CMK (cell line): ENCODE measurements around the gene ACTMAP.
"Not testable (repeated sequence)": the region's sequence is repeated elsewhere in the genome, so short reads cannot be mapped to it uniquely, and the experiment has no call there.

Experiments used
- DNase-seq: peaks from one replicate; pipeline ENCODE4 v3.0.0-alpha.2; 2010; ENCODE audit warnings: low read depth

The ACTMAP gene

GRCh38 chr19:40750058-40750873 is at the start of gene ACTMAP:
Gene ACTMAP (minus strand): TSS chr19:40750477. CDS start chr19:40749803, 674 bp downstream.
- DNase-seq: peak; percentile 99

GRCh38 chr19:40799558-40800338 is 49.5 kb upstream of the ACTMAP start:
- no peak for DNase-seq

- DNase-seq: peak; percentile 99
Measured at GRCh38 chr19:40798683-40799557, 48.6 kb upstream of the ACTMAP start, which contains the start of gene EGLN2. Gene EGLN2 (plus strand): TSS chr19:40799191. CDS start chr19:40800573, 1,382 bp downstream.

GRCh38 chr19:40797963-40798682 is 47.8 kb upstream of the ACTMAP start:
- DNase-seq: peak; percentile 80

GRCh38 chr19:40797166-40797962 is 47.1 kb upstream of the ACTMAP start:
- no peak for DNase-seq

GRCh38 chr19:40791996-40792395 is 41.7 kb upstream of the ACTMAP start:
- no peak for DNase-seq

GRCh38 chr19:40791349-40791748 is 41.1 kb upstream of the ACTMAP start:
- no peak for DNase-seq

- DNase-seq: no peak
Measured at GRCh38 chr19:40786060-40787037, 36.1 kb upstream of the ACTMAP start.

- no peak for DNase-seq
Measured at GRCh38 chr19:40785526-40785925, 35.2 kb upstream of the ACTMAP start.

- not testable (repeated sequence) for DNase-seq
Measured at GRCh38 chr19:40784146-40784545, 33.9 kb upstream of the ACTMAP start.

GRCh38 chr19:40783711-40784110 is 33.4 kb upstream of the ACTMAP start:
- DNase-seq: no peak

GRCh38 chr19:40781140-40781539 is 30.9 kb upstream of the ACTMAP start:
- DNase-seq: no peak

GRCh38 chr19:40780582-40780981 is 30.3 kb upstream of the ACTMAP start:
- DNase-seq: no peak

- DNase-seq: no peak
Measured at GRCh38 chr19:40778706-40779284, 28.5 kb upstream of the ACTMAP start.

GRCh38 chr19:40777937-40778705 is 27.8 kb upstream of the ACTMAP start, which contains the start of gene RAB4B:
Gene RAB4B (plus strand): TSS chr19:40778247. CDS start chr19:40778376, 129 bp downstream.
- peak; percentile 100 for DNase-seq

- DNase-seq: no peak
Measured at GRCh38 chr19:40777645-40777936, 27.3 kb upstream of the ACTMAP start.

GRCh38 chr19:40776932-40777644 is 26.8 kb upstream of the ACTMAP start:
- DNase-seq: peak; percentile 78

- DNase-seq: no peak
Measured at GRCh38 chr19:40776364-40776763, 26.1 kb upstream of the ACTMAP start.
